ENCODE data around the gene CTNNBIP1. TPM values are rescaled to one million over a fixed set of nuclear protein-coding genes. Genes with fewer than 3 reads are reported as not detected.

Gene CTNNBIP1
- total and polyA plus RNA-seq, 3 donors from 2014 or later, result 45.3 to 60.8 (median 48.1) TPM

DNA sequence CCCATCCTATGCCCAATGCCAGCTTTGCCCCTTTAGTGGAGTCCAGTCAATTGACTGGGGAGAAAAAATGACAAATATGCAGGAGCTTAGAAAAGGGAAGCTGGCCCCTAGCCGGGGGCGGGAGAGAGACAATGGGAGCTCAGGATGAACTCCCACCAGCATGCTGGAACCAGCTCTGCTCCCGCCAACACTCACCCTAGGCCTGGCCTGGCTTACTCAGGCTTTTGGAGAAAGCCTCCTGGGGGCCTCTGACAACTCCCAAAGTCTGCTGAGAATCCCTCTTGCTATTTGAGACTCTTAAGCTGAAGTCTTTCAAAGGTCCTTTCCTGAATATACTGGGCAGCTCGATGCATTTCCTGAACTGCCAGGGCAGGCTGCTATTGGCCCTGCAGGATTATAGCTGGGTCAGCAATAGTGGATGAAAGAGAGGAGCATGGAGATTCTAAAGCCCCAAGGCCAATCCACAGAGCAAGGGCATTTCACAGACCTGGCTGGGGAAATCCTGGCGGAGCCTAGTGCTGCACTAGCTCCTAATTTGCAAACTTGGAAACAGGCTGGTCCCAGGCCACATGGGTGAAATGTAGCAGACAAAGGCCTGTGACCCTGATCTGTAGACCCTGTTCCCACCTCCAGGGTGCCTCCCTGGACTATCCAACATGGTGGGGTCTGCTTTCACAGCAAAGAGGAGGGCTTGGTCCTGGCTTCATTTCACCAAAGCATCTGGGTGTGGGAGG, 50.6 kb downstream of the CTNNBIP1 start:
- no peak overlapping the region for H3K27ac ChIP-seq
- TF ChIP-seq, protein P1, sequence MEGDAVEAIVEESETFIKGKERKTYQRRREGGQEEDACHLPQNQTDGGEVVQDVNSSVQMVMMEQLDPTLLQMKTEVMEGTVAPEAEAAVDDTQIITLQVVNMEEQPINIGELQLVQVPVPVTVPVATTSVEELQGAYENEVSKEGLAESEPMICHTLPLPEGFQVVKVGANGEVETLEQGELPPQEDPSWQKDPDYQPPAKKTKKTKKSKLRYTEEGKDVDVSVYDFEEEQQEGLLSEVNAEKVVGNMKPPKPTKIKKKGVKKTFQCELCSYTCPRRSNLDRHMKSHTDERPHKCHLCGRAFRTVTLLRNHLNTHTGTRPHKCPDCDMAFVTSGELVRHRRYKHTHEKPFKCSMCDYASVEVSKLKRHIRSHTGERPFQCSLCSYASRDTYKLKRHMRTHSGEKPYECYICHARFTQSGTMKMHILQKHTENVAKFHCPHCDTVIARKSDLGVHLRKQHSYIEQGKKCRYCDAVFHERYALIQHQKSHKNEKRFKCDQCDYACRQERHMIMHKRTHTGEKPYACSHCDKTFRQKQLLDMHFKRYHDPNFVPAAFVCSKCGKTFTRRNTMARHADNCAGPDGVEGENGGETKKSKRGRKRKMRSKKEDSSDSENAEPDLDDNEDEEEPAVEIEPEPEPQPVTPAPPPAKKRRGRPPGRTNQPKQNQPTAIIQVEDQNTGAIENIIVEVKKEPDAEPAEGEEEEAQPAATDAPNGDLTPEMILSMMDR (IDR thresholded peaks at IDR 0.05), result no peak
- no peak for TF ChIP-seq POLR2A (IDR thresholded peaks at IDR 0.05)
- WGBS, 2 donors, result 55 to 79% methylated on average over 2 to 5 of the region's 5 CpGs
- no peaks in the 10 kb centered on the region for H3K9me3 ChIP-seq
- H3K36me3 ChIP-seq (ENCODE audit: low read depth, missing control alignments), result no peaks in the 10 kb centered on the region
- no peak for DNase-seq
- H3K27me3 ChIP-seq, result no peaks in the 10 kb centered on the region
- H3K4me1 ChIP-seq, result peaks cover 3% of the 10 kb centered on the region
- intact Hi-C loops (cut with DNase I; ENCODE audit: low total_unique reads), result loop anchor here (10.0 kb wide), 2 partner anchors 75 to 235 kb away; no protein-coding TSS in a partner anchor
- no peak overlapping the region for H3K4me3 ChIP-seq

DNA sequence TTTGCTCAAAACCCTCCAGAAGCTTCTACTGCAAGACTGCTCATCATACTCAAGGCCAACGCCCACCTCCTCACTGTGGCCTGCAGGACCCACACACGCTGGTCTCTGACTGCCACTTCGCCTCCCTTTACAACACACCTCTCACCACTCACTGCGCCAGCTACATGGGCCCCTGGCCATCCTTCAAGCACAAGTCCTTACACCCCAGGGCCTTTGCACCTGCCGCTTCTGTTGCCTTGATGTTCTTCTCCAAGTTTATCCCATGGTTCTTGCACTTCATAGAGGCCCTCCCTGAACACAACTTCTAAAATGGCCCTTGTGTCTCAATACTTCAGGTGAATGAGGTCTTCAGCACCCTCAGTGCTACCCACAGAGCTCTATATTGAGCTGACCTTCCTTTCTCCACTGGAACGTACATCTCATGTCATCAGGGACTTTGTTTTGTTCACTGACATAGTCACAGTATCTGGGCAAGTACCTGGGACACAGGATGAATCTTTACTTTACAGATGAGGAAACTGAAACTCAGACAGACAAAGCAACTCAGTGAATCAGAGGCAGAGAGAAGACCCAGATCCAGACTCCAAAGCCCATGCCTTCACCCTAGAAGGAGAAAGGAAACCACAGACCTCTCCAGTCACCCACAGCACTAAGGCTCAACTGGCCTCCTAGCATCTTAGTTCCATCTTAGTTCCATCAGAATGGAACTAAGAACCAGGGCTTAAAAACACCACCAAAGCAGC, 51.6 kb downstream of the CTNNBIP1 start:
- TF ChIP-seq, protein P1 (IDR thresholded peaks at IDR 0.05), result no peak
- TF ChIP-seq POLR2A (IDR thresholded peaks at IDR 0.05), result no peak
- intact Hi-C loops (cut with DNase I; ENCODE audit: low total_unique reads), result no loop called here
- no peak for DNase-seq

DNA sequence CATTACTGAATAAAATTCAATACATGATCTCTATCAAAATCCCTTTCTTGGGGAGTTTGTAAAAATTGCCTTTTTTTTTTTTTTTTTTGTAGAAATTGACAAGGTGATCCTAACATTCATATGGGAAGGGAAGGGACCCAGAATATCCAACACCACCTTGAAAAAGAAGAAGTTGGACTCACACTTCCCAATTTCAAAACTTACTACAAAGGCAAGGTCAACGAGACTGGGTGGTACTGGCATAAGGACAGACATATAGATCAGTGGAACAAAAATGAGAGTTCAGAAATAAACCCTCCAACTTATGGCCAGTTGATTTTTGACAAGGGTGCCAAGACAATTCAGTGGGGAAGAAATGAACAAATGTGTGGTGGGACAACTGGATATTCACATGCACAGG, 54.9 kb downstream of the CTNNBIP1 start:
- no peaks in the 10 kb centered on the region for H3K27me3 ChIP-seq
- no peak for DNase-seq

More for the DNA sequence above, 51.6 kb downstream of the CTNNBIP1 start:
- WGBS, 2 donors, result 98 to 99% methylated on average over 5 to 6 of the region's 6 CpGs
- no peaks in the 10 kb centered on the region for H3K4me1 ChIP-seq
- H3K9me3 ChIP-seq, result no peaks in the 10 kb centered on the region
- H3K4me3 ChIP-seq, result no peak overlapping the region
- no peak overlapping the region for H3K27ac ChIP-seq
- no peaks in the 10 kb centered on the region for H3K27me3 ChIP-seq
- no peaks in the 10 kb centered on the region for H3K36me3 ChIP-seq (ENCODE audit: low read depth, missing control alignments)

DNA sequence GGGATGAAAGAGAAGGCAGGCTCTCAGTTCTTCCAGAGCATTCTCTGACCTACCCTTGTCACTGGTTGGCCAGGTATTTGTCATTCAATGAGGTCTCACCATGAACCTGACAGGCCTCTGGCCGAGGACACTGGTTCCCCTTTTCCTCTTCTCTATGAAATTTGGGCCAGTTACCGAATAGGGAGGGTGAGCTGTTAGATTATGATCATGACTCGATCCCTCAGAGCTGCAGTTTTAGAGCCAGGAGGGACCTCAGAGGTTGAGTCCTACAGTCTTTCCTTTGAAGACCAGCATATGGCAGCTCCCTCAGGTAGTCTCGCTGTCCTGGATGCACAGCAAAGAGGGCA, 56.8 kb downstream of the CTNNBIP1 start:
- no peak overlapping the region for H3K27ac ChIP-seq
- no peaks in the 10 kb centered on the region for H3K4me1 ChIP-seq
- TF ChIP-seq POLR2A (IDR thresholded peaks at IDR 0.05), result no peak
- TF ChIP-seq, protein P1 (IDR thresholded peaks at IDR 0.05), result no peak
- H3K4me3 ChIP-seq, result no peak overlapping the region
- no peaks in the 10 kb centered on the region for H3K9me3 ChIP-seq
- H3K36me3 ChIP-seq (ENCODE audit: low read depth, missing control alignments), result no peaks in the 10 kb centered on the region
- no peaks in the 10 kb centered on the region for H3K27me3 ChIP-seq
- DNase-seq, result no peak
- 95 to 98% methylated on average over 3 to 4 of the region's 4 CpGs for WGBS, 2 donors
- intact Hi-C loops (cut with DNase I; ENCODE audit: low total_unique reads), result no loop called here

More for the DNA sequence above, 54.9 kb downstream of the CTNNBIP1 start:
- 91 to 92% methylated on average over 1 of the region's 1 CpG for WGBS, 2 donors
- H3K4me3 ChIP-seq, result no peak overlapping the region
- H3K36me3 ChIP-seq (ENCODE audit: low read depth, missing control alignments), result no peaks in the 10 kb centered on the region
- no peak overlapping the region for H3K27ac ChIP-seq
- H3K9me3 ChIP-seq, result no peaks in the 10 kb centered on the region
- TF ChIP-seq, protein P1 (IDR thresholded peaks at IDR 0.05), result no peak
- no peak for TF ChIP-seq POLR2A (IDR thresholded peaks at IDR 0.05)
- no peaks in the 10 kb centered on the region for H3K4me1 ChIP-seq
- intact Hi-C loops (cut with DNase I; ENCODE audit: low total_unique reads), result no loop called here

Data from testis (tissue), 3 donors.